ENCODE results near the gene DNPEP.

DNPEP gene

DNA sequence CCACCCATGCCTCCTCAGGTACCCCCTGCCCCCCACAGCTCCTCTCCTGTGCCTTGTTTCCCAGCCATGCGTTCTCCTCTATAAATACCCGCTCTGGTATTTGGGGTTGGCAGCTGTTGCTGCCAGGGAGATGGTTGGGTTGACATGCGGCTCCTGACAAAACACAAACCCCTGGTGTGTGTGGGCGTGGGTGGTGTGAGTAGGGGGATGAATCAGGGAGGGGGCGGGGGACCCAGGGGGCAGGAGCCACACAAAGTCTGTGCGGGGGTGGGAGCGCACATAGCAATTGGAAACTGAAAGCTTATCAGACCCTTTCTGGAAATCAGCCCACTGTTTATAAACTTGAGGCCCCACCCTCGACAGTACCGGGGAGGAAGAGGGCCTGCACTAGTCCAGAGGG lies 29.7 kb upstream of the DNPEP start:
- TF ChIP-seq, protein P1, sequence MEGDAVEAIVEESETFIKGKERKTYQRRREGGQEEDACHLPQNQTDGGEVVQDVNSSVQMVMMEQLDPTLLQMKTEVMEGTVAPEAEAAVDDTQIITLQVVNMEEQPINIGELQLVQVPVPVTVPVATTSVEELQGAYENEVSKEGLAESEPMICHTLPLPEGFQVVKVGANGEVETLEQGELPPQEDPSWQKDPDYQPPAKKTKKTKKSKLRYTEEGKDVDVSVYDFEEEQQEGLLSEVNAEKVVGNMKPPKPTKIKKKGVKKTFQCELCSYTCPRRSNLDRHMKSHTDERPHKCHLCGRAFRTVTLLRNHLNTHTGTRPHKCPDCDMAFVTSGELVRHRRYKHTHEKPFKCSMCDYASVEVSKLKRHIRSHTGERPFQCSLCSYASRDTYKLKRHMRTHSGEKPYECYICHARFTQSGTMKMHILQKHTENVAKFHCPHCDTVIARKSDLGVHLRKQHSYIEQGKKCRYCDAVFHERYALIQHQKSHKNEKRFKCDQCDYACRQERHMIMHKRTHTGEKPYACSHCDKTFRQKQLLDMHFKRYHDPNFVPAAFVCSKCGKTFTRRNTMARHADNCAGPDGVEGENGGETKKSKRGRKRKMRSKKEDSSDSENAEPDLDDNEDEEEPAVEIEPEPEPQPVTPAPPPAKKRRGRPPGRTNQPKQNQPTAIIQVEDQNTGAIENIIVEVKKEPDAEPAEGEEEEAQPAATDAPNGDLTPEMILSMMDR (IDR thresholded peaks at IDR 0.05; ENCODE audit: poor library complexity, severe bottlenecking) = no peak
- DNase-seq (ENCODE audit: low spot score) = no peak
- no peaks in the 10 kb centered on the region for H3K4me1 ChIP-seq (ENCODE audit: insufficient read depth, poor library complexity, severe bottlenecking)
- H3K4me3 ChIP-seq (ENCODE audit: severe bottlenecking) = no peak overlapping the region
- ATAC-seq (ENCODE audit: low read depth) = no peak
- no peak overlapping the region for H3K27ac ChIP-seq (ENCODE audit: poor library complexity, severe bottlenecking)
- H3K36me3 ChIP-seq (ENCODE audit: low read depth) = no peaks in the 10 kb centered on the region
- peaks cover 3% of the 10 kb centered on the region for H3K9me3 ChIP-seq (ENCODE audit: severe bottlenecking)
- H3K27me3 ChIP-seq (ENCODE audit: insufficient read depth, poor library complexity, severe bottlenecking) = peaks cover 12% of the 10 kb centered on the region

DNA sequence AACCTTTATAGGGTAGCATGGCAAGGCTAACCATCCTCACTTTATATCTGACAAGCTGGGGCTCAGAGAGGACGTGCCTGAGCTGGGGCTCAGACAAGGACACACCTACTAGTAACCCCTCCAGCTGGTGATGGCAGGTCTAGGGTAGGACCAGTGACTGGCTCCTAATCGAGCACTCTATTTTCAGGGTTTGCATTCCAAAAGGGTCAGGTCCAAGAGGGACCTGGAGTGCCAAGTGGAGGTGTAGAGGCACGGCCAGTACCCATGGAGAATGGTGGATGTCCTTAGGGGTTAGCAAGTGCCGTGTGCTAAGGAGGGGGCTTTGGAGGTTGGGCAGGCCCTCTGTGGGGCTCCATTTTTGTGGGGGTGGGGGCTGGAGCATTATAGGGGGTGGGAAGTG lies 29.2 kb upstream of the DNPEP start:
- no peak overlapping the region for H3K4me3 ChIP-seq (ENCODE audit: severe bottlenecking)
- ATAC-seq (ENCODE audit: low read depth) = no peak
- H3K9me3 ChIP-seq (ENCODE audit: severe bottlenecking) = peaks cover 3% of the 10 kb centered on the region
- TF ChIP-seq, protein P1 (IDR thresholded peaks at IDR 0.05; ENCODE audit: poor library complexity, severe bottlenecking) = no peak
- no peaks in the 10 kb centered on the region for H3K36me3 ChIP-seq (ENCODE audit: low read depth)
- DNase-seq (ENCODE audit: low spot score) = no peak
- H3K4me1 ChIP-seq (ENCODE audit: insufficient read depth, poor library complexity, severe bottlenecking) = no peaks in the 10 kb centered on the region
- H3K27ac ChIP-seq (ENCODE audit: poor library complexity, severe bottlenecking) = no peak overlapping the region
- H3K27me3 ChIP-seq (ENCODE audit: insufficient read depth, poor library complexity, severe bottlenecking) = peaks cover 12% of the 10 kb centered on the region

DNA sequence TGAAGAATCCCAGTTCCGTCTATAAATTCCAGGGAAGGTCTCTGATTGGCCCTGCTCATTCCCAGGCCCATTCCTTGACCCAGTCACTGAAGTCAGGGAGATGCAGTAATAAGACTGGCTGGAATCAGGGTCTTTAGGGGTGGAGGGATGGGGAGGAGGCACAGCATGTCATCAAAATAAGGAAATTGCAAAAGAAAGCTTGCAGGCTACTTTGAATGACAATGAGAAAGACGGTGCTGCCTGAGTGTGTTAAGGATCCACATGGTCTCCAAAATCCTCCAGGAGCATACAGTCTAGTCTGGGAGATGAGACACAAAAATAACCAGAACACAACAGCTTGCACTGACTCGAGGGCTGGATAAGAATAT lies 28.5 kb upstream of the DNPEP start:
- Histone ChIP-seq H3K27ac (ENCODE audit: poor library complexity, severe bottlenecking) (no peak overlapping the region), H3K4me1 (ENCODE audit: insufficient read depth, poor library complexity, severe bottlenecking) (no peaks in the 10 kb centered on the region), H3K4me3 (ENCODE audit: severe bottlenecking) (no peak overlapping the region), H3K27me3 (ENCODE audit: insufficient read depth, poor library complexity, severe bottlenecking) (peaks cover 12% of the 10 kb centered on the region), H3K36me3 (ENCODE audit: low read depth) (no peaks in the 10 kb centered on the region), H3K9me3 (ENCODE audit: severe bottlenecking) (peaks cover 3% of the 10 kb centered on the region)
- TF ChIP-seq, protein P1 (IDR thresholded peaks at IDR 0.05; ENCODE audit: poor library complexity, severe bottlenecking) = no peak
- ATAC-seq (ENCODE audit: low read depth) = no peak
- no peak for DNase-seq (ENCODE audit: low spot score)

DNA sequence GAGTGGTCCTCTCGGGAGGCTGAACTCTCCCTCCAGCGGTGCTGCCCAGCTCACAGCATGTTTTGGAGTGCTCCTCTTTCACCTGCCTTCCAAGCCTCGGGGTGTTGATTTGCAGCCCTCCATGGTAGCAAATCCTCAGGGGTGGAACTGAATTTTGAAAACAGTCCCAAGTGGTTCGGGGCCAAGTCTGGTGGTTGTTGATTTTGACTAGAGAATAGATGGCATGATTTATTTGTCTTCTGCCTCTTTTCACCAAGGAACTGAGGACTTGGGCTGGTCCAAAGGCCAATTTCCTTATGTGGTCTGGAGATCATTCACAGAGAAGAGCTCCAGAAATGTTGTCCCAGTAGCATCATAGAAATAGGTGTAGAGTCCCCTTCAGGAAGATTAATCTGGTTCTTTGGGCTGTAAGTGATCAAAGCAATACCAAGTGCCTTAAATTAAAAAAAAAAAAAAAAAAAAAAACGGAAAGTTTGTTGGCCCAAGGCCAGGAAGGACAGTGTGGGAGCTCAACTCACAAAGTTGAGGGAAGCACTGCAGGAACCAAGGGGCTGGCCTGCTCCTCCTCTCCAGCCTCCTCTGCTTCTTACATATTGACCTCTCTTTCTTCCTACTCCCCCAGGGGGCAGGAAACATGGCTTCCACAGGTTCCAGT lies 28.0 kb upstream of the DNPEP start:
- ATAC-seq (ENCODE audit: low read depth) = no peak

DNA sequence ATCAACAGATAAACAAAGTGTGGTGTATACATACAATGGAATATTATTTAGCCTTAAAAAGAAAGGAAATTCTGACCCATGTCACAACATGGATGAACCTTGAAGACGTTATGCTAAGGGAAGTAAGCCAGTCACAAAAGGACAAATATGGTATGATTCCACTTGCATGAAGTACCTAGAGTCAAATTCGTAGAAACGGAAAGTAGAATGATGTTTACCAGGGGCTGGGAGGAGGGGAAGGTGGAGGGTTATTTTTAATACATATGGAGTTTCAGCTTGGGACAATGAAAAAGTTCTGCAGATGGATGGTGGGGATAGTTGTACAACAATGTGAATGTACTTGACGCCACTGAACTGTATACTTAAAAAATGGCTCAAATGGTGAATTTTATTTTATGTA lies 27.1 kb upstream of the DNPEP start:
- Histone ChIP-seq H3K9me3 (ENCODE audit: severe bottlenecking) (peaks cover 3% of the 10 kb centered on the region), H3K27ac (ENCODE audit: poor library complexity, severe bottlenecking) (no peak overlapping the region), H3K4me1 (ENCODE audit: insufficient read depth, poor library complexity, severe bottlenecking) (no peaks in the 10 kb centered on the region), H3K27me3 (ENCODE audit: insufficient read depth, poor library complexity, severe bottlenecking) (peaks cover 12% of the 10 kb centered on the region), H3K36me3 (ENCODE audit: low read depth) (no peaks in the 10 kb centered on the region), H3K4me3 (ENCODE audit: severe bottlenecking) (no peak overlapping the region)
- no peak for ATAC-seq (ENCODE audit: low read depth)
- TF ChIP-seq, protein P1 (IDR thresholded peaks at IDR 0.05; ENCODE audit: poor library complexity, severe bottlenecking) = no peak
- DNase-seq (ENCODE audit: low spot score) = no peak

More for the DNA sequence above, 28.0 kb upstream of the DNPEP start:
- H3K9me3 ChIP-seq (ENCODE audit: severe bottlenecking) = peaks cover 3% of the 10 kb centered on the region
- TF ChIP-seq, protein P1 (IDR thresholded peaks at IDR 0.05; ENCODE audit: poor library complexity, severe bottlenecking) = no peak
- H3K27ac ChIP-seq (ENCODE audit: poor library complexity, severe bottlenecking) = no peak overlapping the region
- no peaks in the 10 kb centered on the region for H3K4me1 ChIP-seq (ENCODE audit: insufficient read depth, poor library complexity, severe bottlenecking)
- H3K4me3 ChIP-seq (ENCODE audit: severe bottlenecking) = no peak overlapping the region
- no peak for DNase-seq (ENCODE audit: low spot score)
- peaks cover 12% of the 10 kb centered on the region for H3K27me3 ChIP-seq (ENCODE audit: insufficient read depth, poor library complexity, severe bottlenecking)
- no peaks in the 10 kb centered on the region for H3K36me3 ChIP-seq (ENCODE audit: low read depth)

Measured in RWPE2 (cell line).